ENCODE results near the gene GRID1. TPM values are rescaled to one million over a fixed set of nuclear protein-coding genes. Genes with fewer than 3 reads are reported as not detected.

The GRID1 gene
- total RNA-seq, 1 experiment from 2014 or later: 0.37 TPM

GRCh38 chr10:86213148-86213547 is 153.4 kb downstream of the GRID1 start:
- Mint-ChIP-seq H3K27me3 (ENCODE audit: low read depth) (no peaks in the 10 kb centered on the region), H3K4me3 (no peak overlapping the region), H3K9me3 (peaks cover 8% of the 10 kb centered on the region; the same call in 1 of the 2 replicates), H3K36me3 (no peaks in the 10 kb centered on the region), H3K4me1 (no peaks in the 10 kb centered on the region), H3K27ac (no peak overlapping the region)
- ATAC-seq: no peak
- POLR2A ChIA-PET: no interaction called here
- CTCF ChIA-PET: interaction anchor here (1.0 kb wide), 1 partner anchor 136 kb away, joined by 3 read pairs; no protein-coding TSS in a partner anchor
- no peak for DNase-seq (ENCODE audit: low spot score)
- no peak for TF ChIP-seq NFYB (CRISPR knock-in tag; conservative IDR thresholded peaks at IDR 0.05; ENCODE audit: low read depth)
- no peak for TF ChIP-seq ARID4B (CRISPR knock-in tag; IDR thresholded peaks at IDR 0.05; ENCODE audit: borderline replicate concordance)
- TF ChIP-seq E2F1 (CRISPR knock-in tag; IDR thresholded peaks at IDR 0.05): no peak
- no peak for TF ChIP-seq TEAD4 (CRISPR knock-in tag; IDR thresholded peaks at IDR 0.05)
- no peak for TF ChIP-seq PRDM15 (CRISPR knock-in tag; IDR thresholded peaks at IDR 0.05)
- TF ChIP-seq CREM (CRISPR knock-in tag; IDR thresholded peaks at IDR 0.05): no peak
- TF ChIP-seq NR1H2 (CRISPR knock-in tag; IDR thresholded peaks at IDR 0.05): no peak
- no peak for TF ChIP-seq E2F5 (CRISPR knock-in tag; IDR thresholded peaks at IDR 0.05)
- TF ChIP-seq PREB (CRISPR knock-in tag; IDR thresholded peaks at IDR 0.05; ENCODE audit: borderline replicate concordance): no peak
- TF ChIP-seq ZNF423 (CRISPR knock-in tag; IDR thresholded peaks at IDR 0.05): no peak
- TF ChIP-seq ATF1 (CRISPR knock-in tag; IDR thresholded peaks at IDR 0.05): no peak
- TF ChIP-seq MXD4 (CRISPR knock-in tag; IDR thresholded peaks at IDR 0.05; ENCODE audit: borderline replicate concordance): no peak
- TF ChIP-seq PRRX2 (CRISPR knock-in tag; IDR thresholded peaks at IDR 0.05): no peak
- no peak for TF ChIP-seq CDX4 (CRISPR knock-in tag; IDR thresholded peaks at IDR 0.05; ENCODE audit: borderline replicate concordance)
- TF ChIP-seq SOX15 (CRISPR knock-in tag; IDR thresholded peaks at IDR 0.05): no peak
- no peak for TF ChIP-seq EMX1 (CRISPR knock-in tag; IDR thresholded peaks at IDR 0.05)
- no peak for TF ChIP-seq AR (CRISPR knock-in tag; IDR thresholded peaks at IDR 0.05)
- no peak for TF ChIP-seq ZNF532 (CRISPR knock-in tag; IDR thresholded peaks at IDR 0.05; ENCODE audit: borderline replicate concordance)
- TF ChIP-seq CREB1 (CRISPR knock-in tag; IDR thresholded peaks at IDR 0.05): no peak

All from WTC11 (cell line).